ENCODE measurements around the gene ZNF608.

GRCh38 chr5:124741711-124742496 lies 4.5 kb downstream of the ZNF608 start:
- no peak for TF ChIP-seq ZNF274 (IDR thresholded peaks at IDR 0.05; ENCODE audit: low read depth, low read length)
- TF ChIP-seq SUZ12 (IDR thresholded peaks at IDR 0.05; ENCODE audit: extremely low read depth, insufficient read depth, insufficient read length): no peak
